HepG2 (cell line): ENCODE measurements around the gene SLC20A1. TPM values are rescaled to one million over a fixed set of nuclear protein-coding genes. Genes with fewer than 3 reads are reported as not detected.
A peak's percentile ranks its signal among the peaks of the same experiment; 100 is the strongest.

Source experiments
- ATF1 ChIP-seq: IDR thresholded peaks from 2 replicates; pipeline ENCODE4 v1.6.1; 2016; ENCODE audit warnings: mild to moderate bottlenecking, control low read depth
- BRCA1 ChIP-seq: sonication (generic); formaldehyde crosslinking; IDR thresholded peaks from 2 replicates; pipeline ENCODE4 v1.4.0; 2020; ENCODE audit warnings: missing genetic modification reagents
- CREB1 ChIP-seq, 2 experiments: fragments of 450-650 bp in 1 of 2; IDR thresholded peaks; 2 replicates each; pipeline ENCODE4 v1.6.1; 2016 to 2017; ENCODE audit warnings: control low read depth in 1 of 2, mild to moderate bottlenecking in 1 of 2, missing compliant biosample characterization in 1 of 2, missing genetic modification characterization in 1 of 2
- KDM5B ChIP-seq: sonication (generic); formaldehyde crosslinking; IDR thresholded peaks from 2 replicates; pipeline ENCODE4 v1.4.0; 2020; ENCODE audit warnings: missing genetic modification reagents, mild to moderate bottlenecking, borderline replicate concordance
- MAFG ChIP-seq: sonication (generic); formaldehyde crosslinking; IDR thresholded peaks from 2 replicates; pipeline ENCODE4 v1.5.1; 2020; ENCODE audit warnings: mild to moderate bottlenecking, missing genetic modification reagents
- SAFB2 ChIP-seq: sonication (generic); formaldehyde crosslinking; IDR thresholded peaks from 2 replicates; pipeline ENCODE4 v1.5.1; 2020; ENCODE audit warnings: missing genetic modification reagents, low read depth, mild to moderate bottlenecking, borderline replicate concordance
- ZFP37 ChIP-seq: sonication (generic); formaldehyde crosslinking; IDR thresholded peaks from 2 replicates; pipeline ENCODE4 v1.4.0; 2020; ENCODE audit warnings: missing genetic modification reagents, borderline replicate concordance
- ZNF660 ChIP-seq: sonication (generic); formaldehyde crosslinking; IDR thresholded peaks from 2 replicates; pipeline ENCODE4 v1.5.1; 2020; ENCODE audit warnings: mild to moderate bottlenecking, low read depth, missing genetic modification reagents, borderline replicate concordance
- polyA plus RNA-seq, 8 experiments: library from polyadenylated mRNA; depleted of rRNA in 3 of 8; stranded (reverse) in 7 of 8; unstranded in 1 of 8; fragments of >200 nt; fragmentation: Illumina TruSeq in 4 of 8; extraction: Trizol in 4 of 8; gene quantifications; 2 replicates each; pipeline versions ENCODE4 v1.2.1 to v1.2.3, GENCODE V29; 2011 to 2016; ENCODE audit warnings: low read depth in 4 of 8, missing spikeins in 1 of 8, mixed read lengths in 1 of 8; ENCODE audit not compliant: insufficient read depth in 1 of 8
- total RNA-seq, 5 experiments: library from RNA; depleted of rRNA; stranded (reverse); fragments of >200 nt; fragmentation: Illumina TruSeq; extraction: Trizol; gene quantifications; 2 replicates each; pipeline ENCODE4 v1.2.3, GENCODE V29; 2016; ENCODE audit warnings: low read depth in 1 of 5
- TF ChIP-seq, protein P1 (sequence below): sonication (generic); formaldehyde crosslinking; IDR thresholded peaks from 2 replicates; pipeline ENCODE4 v1.5.0; 2020; ENCODE audit warnings: mild to moderate bottlenecking, missing genetic modification reagents, borderline replicate concordance
- TF ChIP-seq, protein P2 (sequence below), 2 experiments: IDR thresholded peaks; 2 replicates each; pipeline ENCODE4 v1.6.1; 2011 to 2012; ENCODE audit warnings: low read length in 2 of 2, borderline replicate concordance in 1 of 2, low read depth in 1 of 2, mild to moderate bottlenecking in 1 of 2, moderate library complexity in 1 of 2
- TF ChIP-seq, protein P3 (sequence below): sonication (generic); formaldehyde crosslinking; IDR thresholded peaks from 2 replicates; pipeline ENCODE4 v1.8.1; 2023; ENCODE audit warnings: mild to moderate bottlenecking, moderate library complexity, missing genetic modification reagents
- TF ChIP-seq, protein P4 (sequence below): sonication (generic); formaldehyde crosslinking; conservative IDR thresholded peaks from 2 replicates; pipeline ENCODE4 v1.5.0; 2020; ENCODE audit warnings: missing genetic modification reagents

Gene SLC20A1
- total and polyA plus RNA-seq, 2 of the 13 experiments (the other 11 are each of a cell fraction or from before 2014, with no cell fraction given): 54.0 to 85.9 TPM

DNA sequence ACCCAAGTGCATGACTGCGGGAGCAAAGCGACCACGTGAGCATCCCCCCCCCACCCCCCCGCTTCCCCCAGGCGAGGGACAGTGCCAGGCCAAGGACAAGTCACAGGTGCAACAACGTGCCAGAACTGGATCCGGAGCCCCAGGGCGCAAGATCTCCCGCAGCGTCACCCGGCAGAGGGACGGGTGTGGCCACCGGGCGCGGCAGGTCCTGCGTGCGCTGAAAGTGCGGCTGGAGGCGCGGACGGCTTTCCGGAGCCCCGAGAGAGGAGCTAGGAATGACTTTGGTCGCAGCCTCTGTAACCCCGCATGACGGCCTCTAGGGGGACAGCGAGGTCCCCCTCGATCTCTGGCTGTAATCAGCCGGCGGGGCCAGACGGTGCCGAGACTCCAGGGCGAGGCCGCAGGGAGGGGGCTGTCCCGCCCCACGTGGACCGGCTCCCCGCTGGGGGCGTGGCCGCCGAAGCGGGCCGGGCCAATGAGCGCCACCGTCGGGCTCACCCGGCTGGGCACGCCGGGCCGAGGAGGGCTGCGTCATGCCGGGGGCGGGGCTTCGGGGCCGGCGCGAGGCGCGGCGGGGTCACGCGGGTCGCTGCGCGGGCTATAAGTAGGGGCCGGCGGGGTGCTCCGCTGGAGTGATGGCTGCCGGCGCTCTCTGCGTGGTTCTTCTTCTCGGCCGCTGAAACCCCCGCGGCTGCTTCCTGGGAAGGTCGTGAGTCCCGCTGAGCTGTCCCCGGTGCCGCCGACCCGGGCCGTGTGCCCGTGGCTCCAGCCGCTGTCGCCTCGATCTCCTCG lies at the start of gene SLC20A1 (continued):
- TF ChIP-seq, protein P1, sequence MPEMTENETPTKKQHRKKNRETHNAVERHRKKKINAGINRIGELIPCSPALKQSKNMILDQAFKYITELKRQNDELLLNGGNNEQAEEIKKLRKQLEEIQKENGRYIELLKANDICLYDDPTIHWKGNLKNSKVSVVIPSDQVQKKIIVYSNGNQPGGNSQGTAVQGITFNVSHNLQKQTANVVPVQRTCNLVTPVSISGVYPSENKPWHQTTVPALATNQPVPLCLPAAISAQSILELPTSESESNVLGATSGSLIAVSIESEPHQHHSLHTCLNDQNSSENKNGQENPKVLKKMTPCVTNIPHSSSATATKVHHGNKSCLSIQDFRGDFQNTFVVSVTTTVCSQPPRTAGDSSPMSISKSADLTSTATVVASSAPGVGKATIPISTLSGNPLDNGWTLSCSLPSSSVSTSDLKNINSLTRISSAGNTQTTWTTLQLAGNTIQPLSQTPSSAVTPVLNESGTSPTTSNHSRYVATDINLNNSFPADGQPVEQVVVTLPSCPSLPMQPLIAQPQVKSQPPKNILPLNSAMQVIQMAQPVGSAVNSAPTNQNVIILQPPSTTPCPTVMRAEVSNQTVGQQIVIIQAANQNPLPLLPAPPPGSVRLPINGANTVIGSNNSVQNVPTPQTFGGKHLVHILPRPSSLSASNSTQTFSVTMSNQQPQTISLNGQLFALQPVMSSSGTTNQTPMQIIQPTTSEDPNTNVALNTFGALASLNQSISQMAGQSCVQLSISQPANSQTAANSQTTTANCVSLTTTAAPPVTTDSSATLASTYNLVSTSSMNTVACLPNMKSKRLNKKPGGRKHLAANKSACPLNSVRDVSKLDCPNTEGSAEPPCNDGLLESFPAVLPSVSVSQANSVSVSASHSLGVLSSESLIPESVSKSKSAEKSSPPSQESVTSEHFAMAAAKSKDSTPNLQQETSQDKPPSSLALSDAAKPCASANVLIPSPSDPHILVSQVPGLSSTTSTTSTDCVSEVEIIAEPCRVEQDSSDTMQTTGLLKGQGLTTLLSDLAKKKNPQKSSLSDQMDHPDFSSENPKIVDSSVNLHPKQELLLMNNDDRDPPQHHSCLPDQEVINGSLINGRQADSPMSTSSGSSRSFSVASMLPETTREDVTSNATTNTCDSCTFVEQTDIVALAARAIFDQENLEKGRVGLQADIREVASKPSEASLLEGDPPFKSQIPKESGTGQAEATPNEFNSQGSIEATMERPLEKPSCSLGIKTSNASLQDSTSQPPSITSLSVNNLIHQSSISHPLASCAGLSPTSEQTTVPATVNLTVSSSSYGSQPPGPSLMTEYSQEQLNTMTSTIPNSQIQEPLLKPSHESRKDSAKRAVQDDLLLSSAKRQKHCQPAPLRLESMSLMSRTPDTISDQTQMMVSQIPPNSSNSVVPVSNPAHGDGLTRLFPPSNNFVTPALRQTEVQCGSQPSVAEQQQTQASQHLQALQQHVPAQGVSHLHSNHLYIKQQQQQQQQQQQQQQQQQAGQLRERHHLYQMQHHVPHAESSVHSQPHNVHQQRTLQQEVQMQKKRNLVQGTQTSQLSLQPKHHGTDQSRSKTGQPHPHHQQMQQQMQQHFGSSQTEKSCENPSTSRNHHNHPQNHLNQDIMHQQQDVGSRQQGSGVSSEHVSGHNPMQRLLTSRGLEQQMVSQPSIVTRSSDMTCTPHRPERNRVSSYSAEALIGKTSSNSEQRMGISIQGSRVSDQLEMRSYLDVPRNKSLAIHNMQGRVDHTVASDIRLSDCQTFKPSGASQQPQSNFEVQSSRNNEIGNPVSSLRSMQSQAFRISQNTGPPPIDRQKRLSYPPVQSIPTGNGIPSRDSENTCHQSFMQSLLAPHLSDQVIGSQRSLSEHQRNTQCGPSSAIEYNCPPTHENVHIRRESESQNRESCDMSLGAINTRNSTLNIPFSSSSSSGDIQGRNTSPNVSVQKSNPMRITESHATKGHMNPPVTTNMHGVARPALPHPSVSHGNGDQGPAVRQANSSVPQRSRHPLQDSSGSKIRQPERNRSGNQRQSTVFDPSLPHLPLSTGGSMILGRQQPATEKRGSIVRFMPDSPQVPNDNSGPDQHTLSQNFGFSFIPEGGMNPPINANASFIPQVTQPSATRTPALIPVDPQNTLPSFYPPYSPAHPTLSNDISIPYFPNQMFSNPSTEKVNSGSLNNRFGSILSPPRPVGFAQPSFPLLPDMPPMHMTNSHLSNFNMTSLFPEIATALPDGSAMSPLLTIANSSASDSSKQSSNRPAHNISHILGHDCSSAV (CRISPR knock-in tag): no peak
- TF ChIP-seq ZNF660 (CRISPR knock-in tag) (0 out of 2 replicates have a peak, but pooled peaks have one; percentile 66), MAFG (no peak), KDM5B (CRISPR knock-in tag) (peak; percentile 74), CREB1 (IDR thresholded peaks at IDR 0.05) (peak; percentile 72; the same call in 1 of the 2 replicates), CREB1 (CRISPR knock-in tag; IDR thresholded peaks at IDR 0.05) (no peak), SAFB2 (CRISPR knock-in tag) (no peak; the same call in 1 of the 2 replicates), ATF1 (CRISPR knock-in tag) (no peak), ZFP37 (CRISPR knock-in tag) (0 out of 2 replicates have a peak, but pooled peaks have one; percentile 75), BRCA1 (CRISPR knock-in tag) (peak; percentile 75; the same call in 1 of the 2 replicates)
- TF ChIP-seq, protein P2, sequence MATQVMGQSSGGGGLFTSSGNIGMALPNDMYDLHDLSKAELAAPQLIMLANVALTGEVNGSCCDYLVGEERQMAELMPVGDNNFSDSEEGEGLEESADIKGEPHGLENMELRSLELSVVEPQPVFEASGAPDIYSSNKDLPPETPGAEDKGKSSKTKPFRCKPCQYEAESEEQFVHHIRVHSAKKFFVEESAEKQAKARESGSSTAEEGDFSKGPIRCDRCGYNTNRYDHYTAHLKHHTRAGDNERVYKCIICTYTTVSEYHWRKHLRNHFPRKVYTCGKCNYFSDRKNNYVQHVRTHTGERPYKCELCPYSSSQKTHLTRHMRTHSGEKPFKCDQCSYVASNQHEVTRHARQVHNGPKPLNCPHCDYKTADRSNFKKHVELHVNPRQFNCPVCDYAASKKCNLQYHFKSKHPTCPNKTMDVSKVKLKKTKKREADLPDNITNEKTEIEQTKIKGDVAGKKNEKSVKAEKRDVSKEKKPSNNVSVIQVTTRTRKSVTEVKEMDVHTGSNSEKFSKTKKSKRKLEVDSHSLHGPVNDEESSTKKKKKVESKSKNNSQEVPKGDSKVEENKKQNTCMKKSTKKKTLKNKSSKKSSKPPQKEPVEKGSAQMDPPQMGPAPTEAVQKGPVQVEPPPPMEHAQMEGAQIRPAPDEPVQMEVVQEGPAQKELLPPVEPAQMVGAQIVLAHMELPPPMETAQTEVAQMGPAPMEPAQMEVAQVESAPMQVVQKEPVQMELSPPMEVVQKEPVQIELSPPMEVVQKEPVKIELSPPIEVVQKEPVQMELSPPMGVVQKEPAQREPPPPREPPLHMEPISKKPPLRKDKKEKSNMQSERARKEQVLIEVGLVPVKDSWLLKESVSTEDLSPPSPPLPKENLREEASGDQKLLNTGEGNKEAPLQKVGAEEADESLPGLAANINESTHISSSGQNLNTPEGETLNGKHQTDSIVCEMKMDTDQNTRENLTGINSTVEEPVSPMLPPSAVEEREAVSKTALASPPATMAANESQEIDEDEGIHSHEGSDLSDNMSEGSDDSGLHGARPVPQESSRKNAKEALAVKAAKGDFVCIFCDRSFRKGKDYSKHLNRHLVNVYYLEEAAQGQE (IDR thresholded peaks at IDR 0.05; ENCODE audit: borderline replicate concordance in 1 of 2, low read depth in 1 of 2, low read length in 2 of 2): peak in 1 of 2 experiments; percentile 76; a peak in 1 of 4 replicates
- TF ChIP-seq, protein P3, sequence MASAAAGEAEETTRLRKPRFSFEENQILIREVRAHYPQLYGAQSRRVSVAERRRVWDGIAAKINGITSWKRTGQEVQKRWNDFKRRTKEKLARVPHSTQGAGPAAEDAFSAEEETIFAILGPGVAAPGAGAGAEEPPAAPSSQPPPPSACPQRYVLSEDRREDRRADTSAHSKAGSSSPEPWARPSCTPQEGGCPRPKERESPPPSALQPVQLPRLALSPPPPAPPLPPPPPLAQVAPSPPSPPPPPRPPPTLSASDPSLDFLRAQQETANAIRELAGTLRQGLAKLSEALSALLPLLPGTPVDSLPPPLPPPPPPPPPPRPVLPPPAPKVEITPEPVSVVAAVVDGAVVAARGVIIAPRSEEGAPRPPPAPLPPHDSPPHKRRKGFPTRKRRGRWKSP (CRISPR knock-in tag): peak; percentile 64; the same call in 1 of the 2 replicates
- TF ChIP-seq, protein P4, sequence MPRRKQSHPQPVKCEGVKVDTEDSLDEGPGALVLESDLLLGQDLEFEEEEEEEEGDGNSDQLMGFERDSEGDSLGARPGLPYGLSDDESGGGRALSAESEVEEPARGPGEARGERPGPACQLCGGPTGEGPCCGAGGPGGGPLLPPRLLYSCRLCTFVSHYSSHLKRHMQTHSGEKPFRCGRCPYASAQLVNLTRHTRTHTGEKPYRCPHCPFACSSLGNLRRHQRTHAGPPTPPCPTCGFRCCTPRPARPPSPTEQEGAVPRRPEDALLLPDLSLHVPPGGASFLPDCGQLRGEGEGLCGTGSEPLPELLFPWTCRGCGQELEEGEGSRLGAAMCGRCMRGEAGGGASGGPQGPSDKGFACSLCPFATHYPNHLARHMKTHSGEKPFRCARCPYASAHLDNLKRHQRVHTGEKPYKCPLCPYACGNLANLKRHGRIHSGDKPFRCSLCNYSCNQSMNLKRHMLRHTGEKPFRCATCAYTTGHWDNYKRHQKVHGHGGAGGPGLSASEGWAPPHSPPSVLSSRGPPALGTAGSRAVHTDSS (CRISPR knock-in tag): no peak
